ENCODE measurements around the gene GRID2IP.
"Not testable (repeated sequence)": the region's sequence is repeated elsewhere in the genome, so short reads cannot be mapped to it uniquely, and the experiment has no call there.

DNA sequence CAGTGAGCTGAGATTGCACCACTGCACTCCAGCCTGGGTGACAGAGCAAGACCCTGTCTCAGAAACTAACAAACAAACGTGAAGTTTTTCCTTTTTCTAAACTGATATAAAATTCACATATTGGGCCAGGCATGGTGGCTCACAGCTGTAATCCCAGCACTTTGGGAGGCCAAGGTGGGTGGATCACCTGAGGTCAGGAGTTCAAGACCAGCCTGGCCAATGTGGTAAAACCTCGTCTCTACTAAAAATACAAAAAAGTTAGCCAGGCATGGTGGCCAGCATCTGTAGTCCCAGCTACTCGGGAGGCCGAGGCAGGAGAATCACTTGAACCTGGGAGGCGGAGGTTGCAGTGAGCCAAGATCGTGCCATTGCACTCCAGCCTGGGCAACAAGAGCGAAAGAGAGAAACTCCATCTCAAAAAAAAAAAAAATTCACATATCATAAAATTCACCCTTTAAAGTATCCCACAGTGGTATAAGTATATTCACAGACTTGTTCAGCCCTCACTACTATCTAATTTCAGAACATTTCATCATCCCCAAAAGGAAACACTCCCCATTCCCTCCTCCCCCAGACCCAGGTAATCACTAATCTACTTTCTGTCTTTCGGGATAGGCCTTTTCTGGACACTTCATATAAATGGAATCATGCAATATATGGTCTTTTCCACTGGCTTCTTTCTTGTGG, 34.6 kb upstream of the GRID2IP start:
- not testable (repeated sequence) for TF ChIP-seq RFX5 (IDR thresholded peaks at IDR 0.05; ENCODE audit: low read depth, low read length); SMC3 (IDR thresholded peaks at IDR 0.05; ENCODE audit: borderline replicate concordance, low read length); POLR2A (IDR thresholded peaks at IDR 0.05; ENCODE audit: low read depth, low read length); BCL3 (IDR thresholded peaks at IDR 0.05; ENCODE audit: borderline replicate concordance, insufficient read depth, low read depth, low read length, poor library complexity, severe bottlenecking); PAX5 (IDR thresholded peaks at IDR 0.05; ENCODE audit: borderline replicate concordance, low read depth, low read length); TARDBP (IDR thresholded peaks at IDR 0.05; ENCODE audit: borderline replicate concordance); JUNB (IDR thresholded peaks at IDR 0.05); RAD51 (IDR thresholded peaks at IDR 0.05)
- TF ChIP-seq, protein P1, sequence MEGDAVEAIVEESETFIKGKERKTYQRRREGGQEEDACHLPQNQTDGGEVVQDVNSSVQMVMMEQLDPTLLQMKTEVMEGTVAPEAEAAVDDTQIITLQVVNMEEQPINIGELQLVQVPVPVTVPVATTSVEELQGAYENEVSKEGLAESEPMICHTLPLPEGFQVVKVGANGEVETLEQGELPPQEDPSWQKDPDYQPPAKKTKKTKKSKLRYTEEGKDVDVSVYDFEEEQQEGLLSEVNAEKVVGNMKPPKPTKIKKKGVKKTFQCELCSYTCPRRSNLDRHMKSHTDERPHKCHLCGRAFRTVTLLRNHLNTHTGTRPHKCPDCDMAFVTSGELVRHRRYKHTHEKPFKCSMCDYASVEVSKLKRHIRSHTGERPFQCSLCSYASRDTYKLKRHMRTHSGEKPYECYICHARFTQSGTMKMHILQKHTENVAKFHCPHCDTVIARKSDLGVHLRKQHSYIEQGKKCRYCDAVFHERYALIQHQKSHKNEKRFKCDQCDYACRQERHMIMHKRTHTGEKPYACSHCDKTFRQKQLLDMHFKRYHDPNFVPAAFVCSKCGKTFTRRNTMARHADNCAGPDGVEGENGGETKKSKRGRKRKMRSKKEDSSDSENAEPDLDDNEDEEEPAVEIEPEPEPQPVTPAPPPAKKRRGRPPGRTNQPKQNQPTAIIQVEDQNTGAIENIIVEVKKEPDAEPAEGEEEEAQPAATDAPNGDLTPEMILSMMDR (IDR thresholded peaks at IDR 0.05 in 2 of 3, conservative IDR thresholded peaks at IDR 0.05 in 1 of 3; ENCODE audit: control insufficient read depth in 2 of 3, extremely low read depth in 1 of 3, insufficient read depth in 1 of 3, low read depth in 3 of 3, low read length in 3 of 3): not testable (repeated sequence)
- TF ChIP-seq, protein P2, sequence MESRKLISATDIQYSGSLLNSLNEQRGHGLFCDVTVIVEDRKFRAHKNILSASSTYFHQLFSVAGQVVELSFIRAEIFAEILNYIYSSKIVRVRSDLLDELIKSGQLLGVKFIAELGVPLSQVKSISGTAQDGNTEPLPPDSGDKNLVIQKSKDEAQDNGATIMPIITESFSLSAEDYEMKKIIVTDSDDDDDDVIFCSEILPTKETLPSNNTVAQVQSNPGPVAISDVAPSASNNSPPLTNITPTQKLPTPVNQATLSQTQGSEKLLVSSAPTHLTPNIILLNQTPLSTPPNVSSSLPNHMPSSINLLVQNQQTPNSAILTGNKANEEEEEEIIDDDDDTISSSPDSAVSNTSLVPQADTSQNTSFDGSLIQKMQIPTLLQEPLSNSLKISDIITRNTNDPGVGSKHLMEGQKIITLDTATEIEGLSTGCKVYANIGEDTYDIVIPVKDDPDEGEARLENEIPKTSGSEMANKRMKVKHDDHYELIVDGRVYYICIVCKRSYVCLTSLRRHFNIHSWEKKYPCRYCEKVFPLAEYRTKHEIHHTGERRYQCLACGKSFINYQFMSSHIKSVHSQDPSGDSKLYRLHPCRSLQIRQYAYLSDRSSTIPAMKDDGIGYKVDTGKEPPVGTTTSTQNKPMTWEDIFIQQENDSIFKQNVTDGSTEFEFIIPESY (IDR thresholded peaks at IDR 0.05): not testable (repeated sequence)
- TF ChIP-seq, protein P3, sequence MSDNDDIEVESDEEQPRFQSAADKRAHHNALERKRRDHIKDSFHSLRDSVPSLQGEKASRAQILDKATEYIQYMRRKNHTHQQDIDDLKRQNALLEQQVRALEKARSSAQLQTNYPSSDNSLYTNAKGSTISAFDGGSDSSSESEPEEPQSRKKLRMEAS (IDR thresholded peaks at IDR 0.05; ENCODE audit: low read depth, low read length): not testable (repeated sequence)
- TF ChIP-seq, protein P4, sequence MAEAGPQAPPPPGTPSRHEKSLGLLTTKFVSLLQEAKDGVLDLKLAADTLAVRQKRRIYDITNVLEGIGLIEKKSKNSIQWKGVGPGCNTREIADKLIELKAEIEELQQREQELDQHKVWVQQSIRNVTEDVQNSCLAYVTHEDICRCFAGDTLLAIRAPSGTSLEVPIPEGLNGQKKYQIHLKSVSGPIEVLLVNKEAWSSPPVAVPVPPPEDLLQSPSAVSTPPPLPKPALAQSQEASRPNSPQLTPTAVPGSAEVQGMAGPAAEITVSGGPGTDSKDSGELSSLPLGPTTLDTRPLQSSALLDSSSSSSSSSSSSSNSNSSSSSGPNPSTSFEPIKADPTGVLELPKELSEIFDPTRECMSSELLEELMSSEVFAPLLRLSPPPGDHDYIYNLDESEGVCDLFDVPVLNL (IDR thresholded peaks at IDR 0.05; ENCODE audit: low read depth, low read length): not testable (repeated sequence)
- TF ChIP-seq, protein P5, sequence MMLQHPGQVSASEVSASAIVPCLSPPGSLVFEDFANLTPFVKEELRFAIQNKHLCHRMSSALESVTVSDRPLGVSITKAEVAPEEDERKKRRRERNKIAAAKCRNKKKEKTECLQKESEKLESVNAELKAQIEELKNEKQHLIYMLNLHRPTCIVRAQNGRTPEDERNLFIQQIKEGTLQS (IDR thresholded peaks at IDR 0.05; ENCODE audit: borderline replicate concordance, extremely low read depth, low read depth, low read length): not testable (repeated sequence)

All from GM12878 (cell line).